ENCODE measurements around the gene NPTX2.

The NPTX2 gene

DNA sequence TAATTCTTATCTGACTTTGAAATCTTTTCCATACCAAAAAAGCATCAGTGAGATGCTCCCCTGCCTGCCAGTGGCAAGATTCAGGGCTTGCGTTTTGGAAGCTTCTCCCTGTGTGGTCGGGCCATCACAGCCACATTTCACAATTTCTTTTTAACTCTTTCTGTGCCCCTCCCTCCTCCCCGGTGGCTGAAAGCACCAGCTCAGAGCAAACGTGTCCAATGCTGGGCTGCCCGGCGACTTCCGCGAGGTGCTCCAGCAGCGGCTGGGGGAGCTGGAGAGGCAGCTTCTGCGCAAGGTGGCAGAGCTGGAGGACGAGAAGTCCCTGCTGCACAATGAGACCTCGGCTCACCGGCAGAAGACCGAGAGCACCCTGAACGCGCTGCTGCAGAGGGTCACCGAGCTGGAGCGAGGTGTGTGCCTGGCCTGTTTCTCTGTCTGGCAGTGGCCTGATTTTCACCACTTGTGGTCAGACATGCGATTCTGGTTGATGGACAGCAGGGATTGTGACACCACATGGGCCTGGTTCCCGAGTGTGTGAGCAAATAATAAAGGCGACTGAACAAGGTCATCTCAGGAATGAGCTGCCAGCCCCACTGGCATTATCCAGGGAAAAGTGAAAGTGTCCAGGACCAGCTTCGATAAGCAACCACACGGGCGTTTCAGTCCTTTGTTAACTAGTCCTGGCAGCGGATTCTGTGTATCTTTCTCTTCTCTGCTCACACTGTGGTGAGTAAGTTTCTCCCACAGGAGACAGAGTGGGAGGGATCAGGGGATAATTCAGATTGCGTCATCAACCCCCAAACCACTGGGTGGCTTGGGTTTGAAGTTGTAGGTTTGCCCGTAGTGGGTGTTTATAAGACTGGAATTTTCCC lies 2.6 kb downstream of the NPTX2 start:
- DNase-seq, result no peak

DNA sequence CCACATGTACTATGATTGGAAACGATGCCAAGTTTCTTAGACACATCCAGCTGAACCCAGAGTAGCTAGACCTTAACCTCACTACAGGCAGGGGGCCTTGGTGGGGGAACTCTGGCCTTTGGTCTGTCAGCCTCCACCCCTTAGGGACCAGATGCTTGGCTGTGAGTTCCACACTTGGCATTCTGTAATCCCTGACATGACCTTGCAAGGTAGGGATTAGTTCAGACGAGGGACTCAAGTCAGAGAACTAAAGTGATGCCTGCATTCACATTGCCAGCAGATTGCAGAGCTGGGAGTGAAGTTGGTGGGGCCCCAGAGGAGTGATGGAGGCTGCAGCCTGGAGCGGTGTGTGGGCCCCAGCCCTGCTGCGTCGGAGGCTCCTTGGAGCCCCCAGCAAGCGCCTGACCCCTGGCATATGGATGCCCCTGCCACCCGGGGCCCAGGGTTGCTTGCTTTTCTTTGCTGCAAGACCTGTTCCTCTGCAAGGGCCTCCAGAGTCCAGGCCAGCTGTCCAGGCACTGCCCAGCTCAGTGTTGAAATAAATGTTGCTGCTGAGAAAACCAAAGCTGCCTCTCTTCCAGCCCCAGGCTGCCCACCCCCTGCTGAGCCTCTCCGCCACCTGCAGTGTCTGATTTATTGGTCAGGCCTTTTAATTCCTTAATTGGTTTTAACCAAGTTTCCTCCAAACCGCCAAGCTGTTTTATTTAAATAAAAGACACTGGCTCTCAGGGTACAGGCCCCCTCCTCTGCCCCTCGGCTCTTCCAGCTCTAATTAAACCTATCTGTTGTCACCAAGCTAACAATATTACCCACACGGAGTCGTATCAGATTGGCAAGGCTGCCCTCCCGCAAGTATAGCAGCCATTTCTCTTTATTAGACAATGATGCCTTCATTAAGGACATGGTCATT lies 4.7 kb downstream of the NPTX2 start:
- no peak for DNase-seq

DNA sequence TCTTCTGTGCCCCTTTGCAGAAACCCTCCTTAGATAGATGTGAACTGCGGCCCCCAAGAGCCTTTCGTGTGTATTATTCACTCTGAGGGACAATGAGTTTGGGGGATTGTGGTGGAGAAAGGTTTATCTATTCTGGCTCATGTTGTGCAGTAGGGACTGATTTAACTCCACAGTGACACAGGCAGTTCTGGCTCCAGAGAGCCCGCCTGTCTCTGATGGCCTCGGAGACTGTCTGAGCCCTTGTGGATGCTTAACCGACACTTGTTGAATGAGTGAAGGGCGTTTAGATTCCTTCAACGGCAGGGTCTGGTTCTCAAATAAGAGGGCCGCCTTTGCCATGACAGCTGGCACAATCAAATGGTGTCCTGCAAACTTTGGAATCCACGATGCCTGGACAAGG lies 5.8 kb downstream of the NPTX2 start:
- no peak for DNase-seq

DNA sequence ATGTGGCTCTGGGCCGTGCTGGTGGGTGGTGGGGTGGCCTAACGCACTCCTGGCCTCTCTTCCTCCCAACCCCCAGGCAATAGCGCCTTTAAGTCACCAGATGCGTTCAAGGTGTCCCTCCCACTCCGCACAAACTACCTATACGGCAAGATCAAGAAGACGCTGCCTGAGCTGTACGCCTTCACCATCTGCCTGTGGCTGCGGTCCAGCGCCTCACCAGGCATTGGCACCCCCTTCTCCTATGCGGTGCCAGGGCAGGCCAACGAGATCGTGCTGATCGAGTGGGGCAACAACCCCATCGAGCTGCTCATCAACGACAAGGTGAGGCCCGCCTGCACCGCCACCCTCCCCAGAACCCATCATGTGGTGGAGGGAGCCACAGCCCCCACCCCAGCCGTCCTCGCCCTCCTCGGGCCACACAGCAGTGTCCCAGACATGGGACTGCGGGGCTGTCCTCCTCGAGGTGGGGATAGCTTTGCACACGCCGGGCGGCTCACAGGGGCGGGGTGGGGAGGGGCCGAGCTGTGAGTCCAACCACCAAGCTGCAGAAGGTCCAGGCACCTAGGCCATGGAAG lies 7.8 kb downstream of the NPTX2 start:
- no peak for DNase-seq

DNA sequence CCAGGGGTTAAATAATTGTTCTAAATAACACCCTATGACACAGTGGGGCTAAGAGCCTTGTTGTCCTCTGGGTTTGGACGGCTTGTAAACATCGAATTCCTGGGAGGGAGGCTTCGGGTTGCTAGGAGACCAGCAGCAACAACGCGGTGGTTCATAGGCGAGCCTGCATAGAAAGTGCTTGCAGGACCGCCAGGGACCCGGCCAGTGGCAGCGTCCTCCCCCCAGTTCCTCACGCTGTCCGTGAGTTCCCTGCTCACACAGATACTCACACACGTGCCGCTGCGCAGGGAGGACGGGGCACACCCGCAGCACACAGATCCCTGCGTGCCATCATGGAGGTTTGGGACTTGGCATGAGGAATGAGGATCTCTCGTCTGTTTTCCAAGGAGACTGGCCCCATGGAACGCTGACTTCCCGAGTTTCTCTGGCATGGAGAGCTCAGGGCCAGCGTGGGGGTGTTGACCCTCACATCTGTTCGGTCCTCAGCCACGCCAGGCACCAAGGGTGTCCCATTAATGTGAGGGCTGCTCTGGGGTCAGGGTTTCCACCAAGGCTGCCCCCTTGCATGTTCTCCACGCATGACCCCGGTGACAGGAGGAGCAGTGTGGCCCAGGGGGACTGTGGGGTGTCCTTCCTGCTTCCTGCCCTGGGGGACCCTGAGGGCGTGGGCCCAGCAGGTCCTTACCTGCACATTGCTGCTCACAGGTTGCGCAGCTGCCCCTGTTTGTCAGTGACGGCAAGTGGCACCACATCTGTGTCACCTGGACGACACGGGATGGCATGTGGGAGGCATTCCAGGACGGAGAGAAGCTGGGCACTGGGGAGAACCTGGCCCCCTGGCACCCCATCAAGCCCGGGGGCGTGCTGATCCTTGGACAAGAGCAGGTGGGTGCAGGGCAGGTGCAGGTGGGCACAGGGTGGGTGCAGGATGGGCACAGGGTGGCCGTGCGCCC lies 9.7 kb downstream of the NPTX2 start:
- no peak for DNase-seq

DNA sequence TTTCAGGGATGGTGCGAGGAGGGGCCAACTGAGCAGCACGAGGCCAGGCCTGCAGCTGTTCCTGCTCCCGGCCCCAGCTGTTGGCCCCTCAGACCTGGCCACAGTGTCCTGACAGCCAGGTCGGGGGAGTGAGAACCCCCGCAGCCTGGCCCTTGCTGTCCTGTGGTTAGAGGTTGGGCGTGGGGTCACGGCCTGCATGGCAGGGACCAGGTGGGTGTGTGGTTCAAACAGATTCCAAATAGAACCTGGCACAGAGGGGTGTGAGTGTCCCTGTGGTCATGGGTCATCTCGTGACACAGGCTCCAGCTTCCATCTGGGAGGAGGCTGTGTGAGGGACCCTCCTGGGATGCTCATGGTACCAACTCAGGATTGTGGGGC lies 10.3 kb downstream of the NPTX2 start:
- DNase-seq, result no peak

DNA sequence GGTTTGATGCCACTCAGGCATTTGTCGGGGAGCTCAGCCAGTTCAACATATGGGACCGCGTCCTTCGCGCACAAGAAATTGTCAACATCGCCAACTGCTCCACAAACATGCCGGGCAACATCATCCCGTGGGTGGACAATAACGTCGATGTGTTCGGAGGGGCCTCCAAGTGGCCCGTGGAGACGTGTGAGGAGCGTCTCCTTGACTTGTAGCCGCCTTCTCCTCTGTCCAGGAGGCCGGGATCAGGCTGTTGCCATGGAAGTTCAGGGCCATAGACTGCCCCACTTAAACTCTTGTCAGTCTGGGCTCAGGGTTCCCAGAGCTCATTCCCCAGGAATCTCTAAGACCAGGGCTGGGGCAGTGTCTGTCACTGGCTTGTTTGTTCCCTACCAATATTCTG lies 11.3 kb downstream of the NPTX2 start:
- no peak for DNase-seq

DNA sequence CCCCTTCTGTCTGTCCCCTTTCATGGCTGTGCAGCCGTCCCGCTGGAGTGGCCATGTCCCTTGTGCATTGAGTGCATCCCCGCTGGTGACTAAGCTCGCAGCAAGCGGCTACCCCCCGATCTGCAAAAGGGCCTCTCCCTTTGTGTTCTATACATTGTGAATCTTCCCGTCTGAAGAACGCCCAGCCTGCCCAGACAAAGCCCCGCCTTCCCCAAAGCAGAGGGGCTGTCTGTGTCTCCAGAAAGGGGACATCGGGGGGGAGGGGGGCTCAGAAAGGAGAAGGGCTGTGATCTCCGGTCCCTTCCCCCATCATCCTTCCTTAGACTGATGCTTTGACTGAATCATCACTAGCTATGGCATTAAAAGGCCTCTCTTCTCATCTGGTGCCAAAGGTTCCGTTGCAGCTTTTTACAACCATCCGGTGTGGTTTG lies 11.9 kb downstream of the NPTX2 start:
- no peak for DNase-seq

DNA sequence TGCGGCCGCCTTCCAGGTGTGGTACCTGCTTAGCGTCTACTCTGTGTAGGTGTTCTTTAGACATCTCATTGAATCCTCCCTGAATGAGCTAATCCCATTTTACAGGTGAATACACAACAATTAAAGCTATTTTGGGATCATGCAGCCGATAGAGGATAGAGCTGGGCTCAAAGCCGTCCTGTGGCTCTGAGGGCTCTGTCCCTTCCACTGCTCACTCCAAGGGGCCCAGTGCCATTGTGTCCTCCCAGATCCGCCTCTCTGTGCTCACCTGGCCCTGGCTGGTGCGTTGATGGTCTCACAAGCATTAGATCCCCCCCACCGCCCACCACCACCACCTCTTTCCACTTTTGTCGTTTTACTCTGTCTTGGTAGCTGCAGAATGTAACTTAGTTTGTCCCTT lies 13.1 kb downstream of the NPTX2 start:
- DNase-seq, result no peak

DNA sequence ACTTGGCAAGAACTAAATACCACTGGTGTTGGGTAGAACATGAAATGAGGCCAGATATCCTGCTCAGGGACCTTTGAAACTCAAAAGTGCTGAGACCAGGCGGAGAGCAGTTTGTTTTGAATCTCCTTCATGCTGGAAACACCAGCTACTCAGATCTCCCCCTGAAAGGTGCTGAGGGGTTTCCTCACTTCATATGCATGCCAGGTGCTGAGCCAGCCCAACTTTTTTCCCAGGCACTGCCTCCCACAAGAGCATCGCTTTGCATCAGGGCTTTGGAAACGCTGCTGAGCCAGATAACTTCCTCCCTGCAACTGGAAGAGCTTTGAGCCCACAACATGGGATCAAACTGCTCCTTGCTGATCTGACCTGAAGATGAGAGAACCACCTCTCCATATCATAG lies 13.7 kb downstream of the NPTX2 start:
- DNase-seq, result no peak

DNA sequence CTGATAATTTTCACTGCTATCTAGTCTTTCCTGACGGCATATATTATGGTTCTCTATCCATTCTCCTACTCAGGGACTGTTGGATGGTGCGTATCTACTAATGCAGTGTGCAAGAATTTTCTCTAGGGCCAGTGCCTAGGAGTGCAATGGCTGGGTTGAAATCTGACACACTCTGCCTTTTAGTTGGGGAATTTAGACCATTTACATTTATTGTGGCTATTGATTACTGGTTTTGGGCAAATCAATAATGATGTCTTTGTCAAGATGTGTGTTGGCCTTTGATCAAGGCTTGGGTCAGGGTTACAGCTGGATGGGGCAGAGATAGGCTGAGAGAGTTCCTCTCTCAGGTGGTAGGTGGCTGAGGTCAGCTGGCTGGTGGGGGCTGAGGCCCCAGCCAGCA lies 21.8 kb downstream of the NPTX2 start:
- DNase-seq, result no peak

DNA sequence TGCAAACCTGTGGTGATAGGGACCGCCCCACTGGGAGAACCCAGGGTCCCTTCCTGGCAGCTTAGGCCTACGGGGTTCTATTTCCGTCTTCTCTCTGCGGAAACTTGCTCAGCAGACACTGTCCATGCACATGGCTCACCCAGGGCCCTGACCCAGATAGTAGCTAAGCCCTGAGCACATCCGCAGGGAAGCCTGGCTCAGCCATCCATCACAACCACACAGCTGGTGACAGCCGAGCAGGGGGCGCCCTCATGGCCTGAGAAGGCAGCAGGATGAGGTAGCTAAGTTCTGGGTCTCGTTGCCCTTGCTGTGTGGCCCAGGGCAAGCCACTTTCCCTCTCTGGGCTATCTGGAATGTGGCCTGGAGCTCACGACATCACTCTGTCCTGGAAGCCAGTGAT lies 23.3 kb downstream of the NPTX2 start:
- no peak for DNase-seq

DNA sequence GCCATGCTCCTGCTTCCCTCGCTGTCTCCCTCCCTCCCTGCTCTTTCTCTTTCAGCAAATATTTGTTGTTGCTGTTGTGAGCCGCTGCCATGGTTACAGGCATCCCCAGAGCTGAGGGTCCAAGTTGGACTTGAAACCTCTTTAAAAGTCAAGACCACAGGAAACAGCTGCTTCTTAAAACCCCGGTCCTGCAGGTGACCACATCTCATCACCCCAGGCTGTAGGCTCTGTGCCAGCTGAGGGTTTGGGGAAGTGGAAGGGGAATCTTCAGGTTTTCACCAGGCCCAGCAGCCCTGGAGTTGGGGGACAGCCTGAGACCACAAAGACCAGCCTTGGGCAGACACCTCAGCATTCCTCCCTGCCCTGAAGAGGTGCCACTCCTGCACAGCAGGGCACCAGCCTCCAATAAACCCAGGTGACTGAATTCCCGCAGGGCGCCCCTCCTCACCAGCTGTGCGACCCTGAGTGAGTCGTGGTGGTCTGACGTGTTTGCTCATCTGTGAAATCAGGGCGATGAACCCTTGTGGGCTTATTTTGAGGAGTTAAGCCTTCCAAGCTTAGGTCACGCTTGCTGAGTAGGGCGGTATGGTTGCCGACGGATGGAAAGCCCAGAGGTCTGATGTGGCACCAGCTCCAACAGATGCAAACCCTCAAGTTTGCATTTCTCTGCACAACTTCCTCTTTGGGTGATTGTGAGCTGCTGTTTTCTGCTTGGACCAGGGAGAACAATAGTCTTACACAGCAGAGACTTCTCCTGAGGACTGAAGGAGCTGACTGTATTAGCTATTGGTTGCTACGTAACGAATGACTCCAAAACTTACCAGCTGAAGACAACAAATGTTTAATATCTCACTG lies 24.8 kb downstream of the NPTX2 start:
- DNase-seq, result no peak

DNA sequence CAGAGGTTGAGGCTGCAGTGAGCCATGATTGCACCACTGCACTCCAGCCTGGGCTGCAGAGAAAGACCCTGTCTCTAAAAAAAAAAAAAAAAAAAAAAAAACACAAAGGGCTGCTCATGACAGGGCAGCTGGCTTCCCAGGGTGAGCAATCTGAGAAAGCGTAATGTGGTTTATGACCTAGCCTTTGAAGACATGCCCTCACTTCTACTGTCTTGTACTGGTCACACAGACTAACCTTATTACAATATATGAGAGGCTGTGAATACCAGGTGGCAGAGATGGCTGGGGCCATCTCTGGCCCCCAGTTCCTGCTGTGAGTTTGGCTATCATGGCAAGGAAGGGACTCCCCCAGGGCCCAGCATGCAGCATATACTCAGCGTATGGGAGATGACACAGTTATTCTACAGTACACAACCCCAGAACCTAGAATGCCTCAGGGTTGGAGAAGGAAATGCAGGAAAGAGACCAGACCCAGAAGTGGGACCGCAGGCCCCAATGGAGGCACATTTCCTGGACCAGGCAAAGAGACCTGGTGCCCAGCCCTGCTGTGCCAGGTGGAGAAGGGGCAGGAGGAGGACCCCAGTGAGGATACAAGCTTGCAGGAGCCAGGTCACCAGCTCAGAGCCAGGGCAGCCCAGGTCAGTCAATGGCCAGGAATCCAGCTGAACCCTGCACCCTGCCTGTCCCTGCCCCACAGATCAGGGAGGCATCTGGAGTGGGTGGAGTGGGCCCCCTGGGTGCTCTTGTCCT lies 26.3 kb downstream of the NPTX2 start:
- DNase-seq, result no peak

DNA sequence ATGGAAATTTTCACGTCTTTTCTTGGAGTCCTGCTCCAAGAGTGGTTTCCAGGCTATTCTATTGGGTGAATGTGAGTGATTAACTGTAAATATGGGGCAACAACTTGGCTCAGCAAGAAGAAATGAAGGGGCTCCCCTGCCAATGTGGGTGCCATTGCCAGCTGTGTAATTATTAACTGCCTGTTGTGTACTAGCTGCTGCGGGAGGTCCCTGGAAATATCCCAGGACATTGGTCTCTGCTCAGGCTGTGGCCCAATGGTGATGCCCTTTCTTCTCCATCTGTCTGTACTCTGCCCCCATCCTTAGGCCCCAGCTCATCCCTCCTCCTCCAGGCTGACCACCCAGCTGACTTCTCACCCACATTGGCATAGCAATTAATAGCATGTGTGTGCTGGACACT lies 29.4 kb downstream of the NPTX2 start:
- no peak for DNase-seq

DNA sequence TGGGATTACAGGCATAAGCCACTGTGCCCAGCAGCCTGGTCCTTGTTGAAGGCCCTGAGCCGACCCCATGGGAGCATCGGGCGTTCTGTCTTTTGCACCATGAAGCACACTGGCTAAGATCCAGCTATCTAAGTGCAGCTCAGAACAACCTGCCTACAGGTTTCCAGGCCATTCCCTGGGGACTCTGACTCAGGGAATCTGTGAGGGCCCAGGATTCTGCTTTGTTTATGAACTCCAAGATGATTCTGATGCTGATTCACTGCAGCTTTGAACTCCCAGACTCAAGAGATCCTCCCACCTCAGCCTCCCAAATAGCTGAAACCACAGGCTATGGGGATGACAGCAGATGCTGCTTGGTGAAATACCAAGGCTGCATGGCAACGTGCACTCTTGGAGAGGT lies 30.2 kb downstream of the NPTX2 start:
- DNase-seq, result no peak

DNA sequence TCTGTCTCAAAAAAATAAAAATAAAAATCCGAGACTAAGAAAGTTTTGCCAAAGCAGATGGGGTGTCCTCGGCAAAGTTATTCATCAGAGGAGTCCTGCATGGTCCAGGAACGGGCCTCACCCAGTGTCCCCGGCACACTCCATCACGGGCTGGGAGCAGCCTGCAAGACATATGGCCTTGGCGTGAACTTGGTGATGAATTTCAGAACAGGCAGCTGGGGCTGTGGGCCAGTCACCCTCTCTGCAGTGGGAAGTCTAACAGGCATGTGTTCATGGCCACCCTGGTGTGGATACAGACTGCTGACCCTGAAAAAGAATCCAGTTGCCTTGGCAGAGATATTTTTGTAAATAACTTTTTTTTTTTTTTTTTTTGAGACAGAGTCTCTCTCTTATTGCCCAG lies 34.7 kb downstream of the NPTX2 start:
- DNase-seq, result no peak

DNA sequence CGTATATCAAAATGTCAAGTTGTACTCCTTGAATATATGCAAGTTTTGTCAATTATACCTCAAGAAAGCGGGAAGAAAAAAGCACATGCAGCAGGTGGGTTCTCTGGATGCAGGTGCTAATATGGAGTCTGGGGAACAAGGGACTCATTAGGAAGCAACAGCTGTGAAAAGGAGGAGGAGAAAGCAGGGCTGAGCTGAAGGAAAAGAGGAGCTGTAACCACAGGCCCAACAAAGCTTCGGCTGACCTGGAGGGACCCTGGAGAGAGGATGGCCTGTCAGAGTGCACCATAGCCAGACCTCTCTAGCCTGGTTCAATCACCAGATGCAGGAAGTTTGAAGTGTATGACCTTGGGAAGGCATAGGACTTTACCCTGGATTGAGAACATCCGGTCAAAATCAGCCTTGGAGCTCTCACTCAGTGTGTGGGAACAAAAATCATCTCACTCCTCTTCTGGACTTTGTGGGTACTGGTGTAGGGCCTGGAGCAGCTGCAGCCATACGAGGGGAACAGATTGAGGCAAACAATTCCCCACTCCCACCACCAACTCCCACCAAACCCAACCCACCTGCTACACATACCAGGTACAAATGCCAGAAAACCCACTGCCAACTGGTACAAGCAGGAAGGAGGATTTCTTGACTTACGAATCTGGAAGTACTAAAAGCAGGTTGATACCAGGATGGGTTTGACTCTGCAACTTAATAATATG lies 36.7 kb downstream of the NPTX2 start:
- DNase-seq, result no peak

DNA sequence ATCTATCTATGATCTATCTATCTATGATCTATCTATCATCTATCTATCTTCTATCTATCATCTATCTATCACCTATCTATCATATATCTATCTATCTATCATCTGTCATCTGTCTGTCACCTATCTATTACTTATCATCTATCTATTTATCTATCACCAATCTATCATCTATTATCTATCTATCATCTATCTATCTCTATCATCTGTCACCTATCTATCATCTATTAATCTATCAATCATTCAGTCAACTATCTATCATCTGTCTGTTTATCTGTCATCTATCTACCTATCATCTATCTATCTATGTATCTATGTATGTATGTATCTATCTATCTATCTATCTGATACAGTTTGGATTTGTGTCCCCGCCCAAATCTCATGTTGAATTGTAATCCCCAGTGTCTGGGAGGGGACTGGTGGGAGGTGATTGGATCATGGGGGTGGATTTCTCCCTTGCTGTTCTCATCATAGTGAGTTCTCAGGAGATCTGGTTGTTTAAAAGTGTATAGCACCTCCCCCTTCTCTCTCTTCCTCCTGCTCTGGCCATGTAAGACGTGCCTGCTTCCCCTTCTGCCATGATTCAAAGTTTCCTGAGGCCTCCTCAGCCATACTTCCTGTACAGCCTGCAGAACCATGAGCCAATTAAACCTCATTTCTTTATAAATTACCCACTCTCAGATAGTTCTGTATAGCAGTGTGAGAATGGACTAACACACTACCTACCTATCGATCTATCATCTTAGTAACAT lies 37.6 kb downstream of the NPTX2 start:
- DNase-seq, result no peak
